ENCODE data around the gene FBRS.
"Not testable (repeated sequence)": the region's sequence is repeated elsewhere in the genome, so short reads cannot be mapped to it uniquely, and the experiment has no call there.

The FBRS gene

DNA sequence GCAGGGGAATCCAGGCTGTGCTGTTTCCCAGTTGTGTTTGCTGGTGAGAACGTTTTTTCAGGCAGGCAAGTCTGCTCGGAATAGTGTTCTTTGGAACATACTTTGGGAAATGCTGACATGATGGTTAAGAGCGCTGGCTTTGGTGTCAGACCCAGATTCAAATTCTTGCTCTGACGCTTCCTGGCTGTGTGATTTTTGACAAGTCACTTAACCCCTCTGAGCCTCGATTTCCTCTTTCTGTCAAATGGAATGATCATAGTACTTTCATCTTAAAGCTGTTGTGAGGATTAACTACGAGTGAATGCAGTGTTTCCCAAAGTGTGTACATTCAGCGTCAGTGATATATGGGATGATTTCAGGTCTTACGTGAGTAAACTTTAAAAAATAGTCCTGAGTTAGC, 4.8 kb downstream of the FBRS start:
- in situ Hi-C loops (cut with HindIII; ENCODE audit: low sequenced_read_pairs) = no loop called here

GRCh38 chr16:30663820-30664219, 5.6 kb downstream of the FBRS start:
- in situ Hi-C loops (cut with HindIII; ENCODE audit: low sequenced_read_pairs) = no loop called here

- in situ Hi-C loops (cut with HindIII; ENCODE audit: low sequenced_read_pairs) = no loop called here
Measured at GRCh38 chr16:30664616-30665109, 6.4 kb downstream of the FBRS start.

DNA sequence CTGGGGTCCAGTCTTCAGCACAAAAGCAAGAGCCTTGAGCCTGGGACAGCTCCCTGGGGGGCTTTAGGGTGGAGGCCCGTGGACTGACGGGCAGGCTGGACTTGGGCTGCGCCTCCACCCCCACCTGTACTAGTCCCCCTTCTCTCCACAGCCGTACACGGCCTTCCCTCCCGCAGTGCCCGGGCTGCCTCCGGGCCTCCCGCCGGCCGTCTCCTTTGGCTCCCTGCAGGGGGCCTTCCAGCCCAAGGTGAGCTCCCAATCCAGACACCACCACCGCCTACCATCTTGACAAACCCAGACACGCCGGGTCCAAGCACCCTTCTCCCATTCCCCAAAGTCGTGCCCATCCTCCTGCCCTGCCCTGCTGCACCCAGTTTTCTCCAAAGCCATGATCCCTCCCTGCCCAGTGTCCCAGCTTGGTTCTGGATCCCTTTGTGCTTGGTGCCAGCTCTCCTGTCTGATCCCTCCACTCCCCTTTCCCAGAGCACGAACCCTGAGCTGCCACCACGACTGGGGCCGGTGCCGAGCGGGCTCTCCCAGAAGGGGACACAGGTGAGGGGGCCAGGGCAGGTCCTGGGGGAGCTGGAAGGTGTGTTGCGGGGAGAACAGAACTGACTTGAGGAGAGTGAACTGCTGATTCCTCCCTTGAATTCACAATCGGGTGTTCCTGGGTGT, 7.1 kb downstream of the FBRS start:
- in situ Hi-C loops (cut with HindIII; ENCODE audit: low sequenced_read_pairs) = no loop called here

DNA sequence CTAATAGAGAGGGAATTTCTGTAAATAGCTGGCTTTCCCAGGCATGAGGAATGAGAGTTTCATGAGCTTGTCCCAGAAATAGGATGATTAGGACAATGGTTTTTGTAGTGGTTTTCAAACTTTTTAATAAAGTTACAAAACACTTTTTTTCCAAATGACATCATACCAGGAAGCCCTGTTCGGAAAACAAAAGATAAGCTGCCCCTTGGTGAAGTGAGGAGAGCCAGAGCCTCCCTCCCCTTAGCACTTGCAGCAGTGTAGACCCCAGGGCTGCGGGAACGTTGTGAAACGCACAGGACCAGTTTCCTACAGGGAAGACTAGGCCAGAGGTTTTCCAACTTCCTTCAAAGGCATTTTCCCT, 7.6 kb downstream of the FBRS start:
- in situ Hi-C loops (cut with HindIII; ENCODE audit: low sequenced_read_pairs) = no loop called here

DNA sequence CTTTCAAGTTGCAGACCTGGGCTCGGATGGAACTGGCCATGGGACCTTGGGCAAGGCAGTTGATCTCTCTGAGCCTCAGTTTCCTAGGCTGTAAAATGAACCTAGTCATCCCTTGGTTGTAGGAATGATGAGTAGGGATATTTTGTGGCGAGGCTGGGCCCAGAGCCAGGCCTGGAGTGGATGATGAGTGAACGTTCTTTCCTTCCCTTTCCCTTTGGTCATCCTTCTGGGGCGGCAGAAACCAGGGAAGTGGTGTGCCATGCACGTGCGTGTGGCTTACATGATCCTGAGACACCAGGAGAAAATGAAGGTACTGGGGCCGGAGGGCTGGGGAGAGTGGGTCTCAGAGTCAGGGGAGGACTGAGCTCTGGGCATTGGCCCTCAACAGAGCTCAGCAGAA, 8.4 kb downstream of the FBRS start:
- in situ Hi-C loops (cut with HindIII; ENCODE audit: low sequenced_read_pairs) = no loop called here

GRCh38 chr16:30667361-30667905, 9.2 kb downstream of the FBRS start:
- in situ Hi-C loops (cut with HindIII; ENCODE audit: low sequenced_read_pairs) = no loop called here

DNA sequence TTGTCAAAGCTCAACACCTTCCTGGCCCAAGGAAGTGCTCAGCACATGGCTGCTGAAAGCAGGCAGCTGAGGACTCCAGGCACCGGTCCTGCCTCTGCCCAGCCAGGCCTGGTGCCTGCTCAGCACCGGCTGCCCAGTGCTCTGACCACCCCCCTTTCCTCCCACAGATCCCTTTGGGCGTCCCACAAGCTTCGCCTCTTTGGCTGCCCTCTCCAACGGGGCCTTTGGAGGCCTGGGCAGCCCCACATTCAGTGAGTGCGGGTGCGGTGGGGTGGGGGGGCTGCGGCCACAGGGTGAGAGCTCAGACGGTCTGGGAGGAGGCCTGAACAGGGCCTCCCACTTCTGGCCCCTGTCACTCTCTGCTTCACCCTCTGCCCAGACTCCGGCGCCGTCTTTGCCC, 10.2 kb downstream of the FBRS start:
- in situ Hi-C loops (cut with HindIII; ENCODE audit: low sequenced_read_pairs) = no loop called here

DNA sequence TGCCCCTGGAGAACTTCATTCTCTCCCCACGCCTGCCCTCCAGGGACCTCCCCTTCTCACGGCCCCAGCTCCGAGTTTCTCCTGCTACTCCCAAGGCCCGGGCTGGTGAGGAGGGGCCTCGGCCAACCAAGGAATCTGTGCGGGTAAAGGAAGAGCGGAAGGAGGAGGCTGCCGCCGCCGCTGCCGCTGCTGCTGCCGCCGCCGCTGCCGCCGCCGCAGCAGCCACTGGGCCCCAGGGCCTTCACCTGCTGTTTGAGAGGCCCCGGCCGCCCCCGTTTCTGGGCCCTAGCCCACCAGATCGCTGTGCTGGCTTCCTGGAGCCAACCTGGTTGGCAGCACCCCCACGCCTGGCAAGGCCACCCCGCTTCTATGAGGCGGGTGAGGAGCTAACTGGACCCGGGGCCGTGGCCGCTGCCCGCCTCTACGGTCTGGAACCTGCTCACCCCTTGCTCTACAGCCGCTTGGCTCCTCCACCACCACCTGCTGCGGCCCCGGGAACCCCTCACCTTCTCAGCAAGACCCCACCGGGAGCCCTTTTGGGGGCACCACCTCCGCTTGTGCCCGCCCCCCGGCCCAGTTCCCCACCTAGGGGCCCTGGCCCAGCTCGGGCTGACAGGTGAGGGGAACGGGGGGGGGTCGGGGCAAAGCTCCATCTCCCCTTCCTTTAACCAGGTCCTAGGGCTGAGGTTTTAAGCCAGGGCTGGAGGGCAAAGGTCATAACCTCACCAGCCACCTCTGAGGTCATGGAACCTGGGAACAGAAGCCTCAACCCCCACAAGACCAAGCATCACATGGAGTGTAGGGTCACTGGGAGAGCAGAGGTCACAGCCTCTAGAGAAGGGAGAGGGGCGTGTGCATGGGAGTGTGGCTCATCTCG, 11.0 kb downstream of the FBRS start:
- in situ Hi-C loops (cut with HindIII; ENCODE audit: low sequenced_read_pairs) = no loop called here

- in situ Hi-C loops (cut with HindIII; ENCODE audit: low sequenced_read_pairs) = no loop called here
Measured at GRCh38 chr16:30669903-30670824, 11.9 kb downstream of the FBRS start.

DNA sequence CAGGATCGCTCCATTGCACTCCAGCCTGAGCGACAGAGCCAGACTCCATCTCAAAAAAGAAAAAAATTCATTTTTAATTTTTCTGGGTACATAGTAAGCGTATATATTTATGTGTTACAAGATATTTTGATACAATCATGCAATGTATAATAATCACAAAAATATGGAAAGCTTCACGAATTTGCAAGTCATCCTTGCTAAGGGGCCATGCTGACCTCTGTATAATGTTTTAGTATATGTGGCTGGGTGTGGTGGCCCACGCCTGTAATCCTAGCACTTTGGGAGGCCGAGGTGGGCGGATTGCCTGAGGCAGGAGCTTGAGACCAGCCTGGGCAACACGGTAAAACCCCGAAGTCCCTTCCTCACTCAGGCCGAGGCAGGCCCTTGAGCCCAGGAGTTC, 16.9 kb downstream of the FBRS start:
- in situ Hi-C loops (cut with HindIII; ENCODE audit: low sequenced_read_pairs) = no loop called here

DNA sequence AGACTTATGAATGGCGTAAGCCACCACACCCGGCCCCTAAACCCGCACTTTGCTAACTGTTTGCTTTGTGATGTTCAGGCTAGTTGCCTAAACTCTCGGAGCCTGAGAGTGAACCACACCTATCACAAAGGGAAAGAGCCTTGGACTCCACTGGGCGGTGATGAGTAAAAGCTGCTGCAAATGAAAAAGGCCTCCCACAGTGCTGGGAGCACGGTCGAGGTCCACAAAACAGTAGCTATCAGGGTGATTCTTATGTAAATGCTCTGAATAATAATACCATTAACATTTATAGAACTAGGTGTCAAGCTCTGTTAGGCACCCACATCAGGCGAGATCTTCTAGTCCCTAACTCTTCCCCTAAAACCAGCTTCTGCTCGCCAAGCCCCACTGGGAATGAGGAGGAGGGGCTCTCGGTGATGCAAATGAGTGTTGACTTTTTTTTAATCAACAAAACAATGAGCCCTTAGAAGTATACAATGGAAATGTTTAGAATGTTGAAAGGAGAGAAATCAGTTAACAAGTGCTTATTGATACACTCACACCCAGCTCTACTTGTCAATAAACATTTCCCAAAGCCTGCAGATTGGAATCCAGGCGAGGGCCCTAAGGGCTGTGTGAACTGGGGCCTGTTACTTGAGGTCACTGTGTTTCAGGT, 19.8 kb downstream of the FBRS start:
- in situ Hi-C loops (cut with HindIII; ENCODE audit: low sequenced_read_pairs) = no loop called here

DNA sequence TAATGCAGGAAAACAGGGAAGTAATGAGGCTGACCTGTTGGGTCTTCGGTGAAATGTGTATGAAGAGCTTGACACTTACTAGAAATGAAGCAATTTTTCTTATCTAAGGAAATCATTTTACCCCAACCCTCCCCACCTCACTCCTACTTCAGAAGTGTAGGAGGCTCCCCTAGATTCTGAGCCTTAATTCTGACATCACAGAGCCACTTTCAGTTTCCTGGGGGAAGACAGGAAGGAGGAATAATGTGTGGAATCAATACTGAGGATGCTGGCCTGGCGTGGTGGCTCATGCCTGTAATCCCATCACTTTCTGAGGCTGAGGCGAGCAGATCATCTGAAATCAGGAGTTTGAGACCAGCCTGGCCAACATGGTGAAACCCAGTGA, 20.3 kb downstream of the FBRS start:
- in situ Hi-C loops (cut with HindIII; ENCODE audit: low sequenced_read_pairs) = no loop called here

- in situ Hi-C loops (cut with HindIII; ENCODE audit: low sequenced_read_pairs) = no loop called here
Measured at GRCh38 chr16:30680326-30680725, 22.1 kb downstream of the FBRS start.

- in situ Hi-C loops (cut with HindIII; ENCODE audit: low sequenced_read_pairs) = no loop called here
Measured at GRCh38 chr16:30688701-30689100, 30.5 kb downstream of the FBRS start.

DNA sequence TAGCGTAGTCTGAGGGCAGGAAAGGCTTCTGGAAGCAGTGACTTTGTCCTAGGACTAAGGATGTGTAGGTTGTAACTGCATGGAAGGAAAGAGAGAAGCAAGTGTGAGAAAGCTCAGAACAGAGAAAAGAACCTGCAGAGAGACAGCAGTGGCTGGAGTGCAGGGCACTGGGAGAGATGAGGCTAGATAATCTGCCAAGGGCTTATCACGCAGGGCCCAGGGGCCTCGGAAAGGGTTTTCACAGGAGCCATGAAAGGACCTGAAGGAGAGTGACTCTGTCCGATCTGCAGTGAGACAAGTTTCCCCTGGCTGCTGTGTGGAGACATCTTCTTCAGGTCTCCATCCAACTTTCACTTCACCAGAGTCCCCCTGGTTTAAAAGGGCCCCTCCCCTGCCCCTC, 33.7 kb downstream of the FBRS start:
- in situ Hi-C loops (cut with HindIII; ENCODE audit: low sequenced_read_pairs) = loop anchor here (5.0 kb wide), 1 partner anchor 60 kb away; no protein-coding TSS in a partner anchor

- in situ Hi-C loops (cut with HindIII; ENCODE audit: low sequenced_read_pairs) = loop anchor here (5.0 kb wide), 1 partner anchor 60 kb away; no protein-coding TSS in a partner anchor
Measured at GRCh38 chr16:30692396-30693064, 34.3 kb downstream of the FBRS start.

GRCh38 chr16:30694926-30695693, 36.9 kb downstream of the FBRS start:
- in situ Hi-C loops (cut with HindIII; ENCODE audit: low sequenced_read_pairs) = loop anchor here (5.0 kb wide), 1 partner anchor 63 kb away; no protein-coding TSS in a partner anchor

GRCh38 chr16:30696646-30697045, 38.4 kb downstream of the FBRS start:
- in situ Hi-C loops (cut with HindIII; ENCODE audit: low sequenced_read_pairs) = not testable (repeated sequence)
